Measurements from ENCODE around the gene CTSF.
"Not testable (repeated sequence)": the region's sequence is repeated elsewhere in the genome, so short reads cannot be mapped to it uniquely, and the experiment has no call there.

Gene CTSF

DNA sequence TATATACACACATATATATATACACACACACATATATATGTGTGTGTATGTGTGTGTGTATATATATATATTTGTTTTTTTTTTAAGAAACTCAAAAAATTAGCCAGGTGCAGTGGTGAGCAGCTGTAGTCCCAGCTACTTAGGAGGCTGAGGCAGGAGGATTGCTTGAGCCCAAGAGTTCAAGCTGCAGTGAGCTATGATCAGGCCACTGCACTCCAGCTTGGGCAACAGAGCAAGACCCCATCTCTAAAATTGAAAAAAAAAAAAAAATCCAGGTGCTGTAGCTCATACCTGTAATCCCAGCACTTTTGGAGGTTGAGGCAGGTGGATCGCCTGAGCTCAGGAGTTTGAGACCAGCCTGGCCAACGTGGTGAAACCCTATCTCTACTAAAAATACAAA, 20.9 kb upstream of the CTSF start:
- not testable (repeated sequence) for DNase-seq

GRCh38 chr11:66586136-66586535, 17.7 kb upstream of the CTSF start:
- no peak for DNase-seq

- not testable (repeated sequence) for DNase-seq
Measured at GRCh38 chr11:66585447-66585846, 17.0 kb upstream of the CTSF start.

DNA sequence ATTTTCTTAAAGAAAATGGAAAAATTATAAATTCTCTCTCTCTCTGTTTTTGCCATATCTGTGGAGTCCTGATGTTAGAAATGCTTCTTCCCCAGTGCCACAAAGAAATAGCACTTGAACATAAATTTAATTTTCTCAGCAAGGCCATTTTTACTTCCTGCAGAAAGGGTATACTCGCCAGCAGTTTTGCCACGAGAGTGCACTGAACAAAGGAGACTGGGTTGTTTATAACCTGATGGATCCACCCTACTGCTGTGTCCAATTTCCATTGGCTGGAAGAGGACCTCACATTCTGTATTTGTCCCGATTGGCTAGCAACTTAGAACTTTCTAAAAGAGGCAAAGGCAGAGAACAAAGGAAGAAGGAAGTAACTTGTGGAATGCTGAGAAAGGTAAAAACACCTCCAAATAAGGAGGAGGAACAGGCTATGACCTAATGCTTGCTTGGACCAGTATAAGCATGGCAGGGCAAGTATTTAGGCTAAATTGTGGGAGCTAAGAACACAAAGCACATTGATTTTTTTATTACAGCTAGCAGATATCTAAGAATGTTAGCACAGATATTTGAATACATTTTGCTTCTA, 14.2 kb upstream of the CTSF start:
- DNase-seq = not testable (repeated sequence)

GRCh38 chr11:66581261-66581660, 12.9 kb upstream of the CTSF start:
- DNase-seq = no peak

DNA sequence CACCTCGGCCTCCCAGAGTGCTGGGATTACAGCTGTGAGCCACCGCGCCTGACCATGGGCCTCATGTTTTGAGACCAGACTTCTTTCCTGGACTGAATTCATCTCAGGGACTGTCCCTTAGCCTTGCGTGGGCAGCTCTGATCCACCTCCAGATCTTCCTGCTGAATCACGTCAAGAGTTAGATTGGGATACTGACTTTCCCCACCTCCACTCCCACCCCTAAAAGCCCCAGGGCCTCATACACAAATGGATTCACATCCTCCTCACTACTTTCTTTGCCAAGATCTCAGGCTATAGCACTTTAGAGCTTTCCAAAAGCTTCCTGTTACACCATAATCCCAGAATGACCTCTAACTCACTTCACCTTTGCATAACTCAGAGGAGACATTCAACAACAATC, 12.4 kb upstream of the CTSF start:
- no peak for DNase-seq

DNA sequence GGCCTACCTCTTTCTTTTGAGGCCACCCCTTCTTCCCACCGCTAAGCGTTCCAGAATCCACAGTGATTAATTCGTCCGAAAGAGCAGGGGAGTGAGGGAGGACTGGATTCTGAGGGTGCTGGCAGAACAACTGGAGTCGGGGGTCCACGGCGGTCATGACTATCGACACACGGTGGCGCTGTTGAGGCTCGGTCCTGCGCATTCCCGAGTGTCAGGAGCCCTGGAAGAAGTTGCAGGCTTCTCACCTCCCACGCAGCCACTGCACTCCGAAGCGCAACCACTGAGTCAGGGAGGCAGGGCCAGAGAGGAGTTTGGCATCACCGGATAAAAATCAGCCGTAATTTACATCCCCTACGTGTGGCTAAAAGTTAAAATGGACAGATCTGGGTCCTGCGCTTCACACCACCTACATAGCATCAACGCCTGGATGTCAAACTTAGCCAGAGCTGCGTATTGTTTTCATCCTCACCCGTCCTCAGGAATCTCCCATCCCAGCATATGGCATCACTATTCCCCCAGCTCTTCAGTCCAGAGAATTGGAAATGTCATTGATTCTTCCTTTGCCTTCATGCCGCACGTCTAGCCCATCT, 10.7 kb upstream of the CTSF start:
- DNase-seq = no peak

DNA sequence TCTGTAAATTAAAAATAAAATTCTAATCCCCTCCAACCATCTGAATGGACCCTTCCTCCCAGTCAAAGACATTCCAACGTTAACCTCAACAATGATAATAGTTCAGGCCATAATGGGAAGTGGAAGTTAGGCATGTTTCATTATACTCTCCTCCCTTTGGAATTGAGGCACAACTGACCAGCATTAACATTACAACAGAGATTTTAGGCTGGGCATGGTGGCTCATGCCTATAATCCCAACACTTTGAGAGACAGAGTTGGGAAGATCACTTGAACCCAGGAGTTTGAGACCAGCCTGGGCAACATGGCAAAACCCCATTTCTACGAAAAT, 2.4 kb upstream of the CTSF start:
- DNase-seq = no peak

GRCh38 chr11:66570079-66570849, 1.9 kb upstream of the CTSF start:
- DNase-seq = no peak

DNA sequence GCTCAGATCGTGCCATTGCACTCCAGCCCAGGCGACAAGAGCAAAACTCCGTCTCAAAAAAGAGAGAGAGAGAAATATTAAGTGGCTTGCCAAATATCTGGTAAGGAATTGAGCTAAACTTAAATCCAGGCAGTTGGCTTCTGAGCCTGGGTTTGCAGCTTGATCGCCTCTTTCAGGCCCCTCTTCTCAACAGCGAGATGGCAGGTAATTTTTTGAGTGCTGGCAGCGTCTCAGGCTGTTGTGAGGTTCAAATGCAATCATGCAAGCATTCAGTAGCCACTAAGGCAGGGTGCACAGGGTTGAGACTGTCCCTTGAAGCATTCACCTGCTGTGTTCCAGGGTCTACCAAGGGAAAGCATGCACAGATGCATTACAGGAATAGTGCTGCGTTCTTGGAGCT, 670 bp upstream of the CTSF start:
- DNase-seq = no peak

- no peak for DNase-seq
Measured at GRCh38 chr11:66567787-66568123, 651 bp downstream of the CTSF start.

GRCh38 chr11:66566221-66566620, 2.2 kb downstream of the CTSF start:
- no peak for DNase-seq

DNA sequence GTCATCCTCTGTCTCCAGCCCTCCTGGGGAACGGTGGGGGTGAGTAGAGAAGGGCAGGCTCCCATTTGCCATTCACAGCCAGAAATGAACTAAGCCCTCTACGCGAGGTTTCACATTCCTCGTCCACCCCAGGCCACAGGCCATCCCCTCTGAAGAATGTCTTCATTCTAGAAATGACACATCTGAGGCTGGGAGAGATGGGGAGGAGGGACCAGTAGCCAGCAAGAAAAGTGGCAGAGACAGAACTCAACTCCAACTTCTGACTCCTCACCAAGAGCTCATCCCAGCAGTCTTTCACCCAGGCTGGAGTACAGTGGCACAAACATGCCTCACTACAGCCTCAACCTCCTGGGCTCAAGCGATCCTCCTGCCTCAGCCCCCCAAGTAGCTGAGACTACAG, 3.4 kb downstream of the CTSF start:
- no peak for DNase-seq

- no peak for DNase-seq
Measured at GRCh38 chr11:66564538-66564937, 3.9 kb downstream of the CTSF start.

DNA sequence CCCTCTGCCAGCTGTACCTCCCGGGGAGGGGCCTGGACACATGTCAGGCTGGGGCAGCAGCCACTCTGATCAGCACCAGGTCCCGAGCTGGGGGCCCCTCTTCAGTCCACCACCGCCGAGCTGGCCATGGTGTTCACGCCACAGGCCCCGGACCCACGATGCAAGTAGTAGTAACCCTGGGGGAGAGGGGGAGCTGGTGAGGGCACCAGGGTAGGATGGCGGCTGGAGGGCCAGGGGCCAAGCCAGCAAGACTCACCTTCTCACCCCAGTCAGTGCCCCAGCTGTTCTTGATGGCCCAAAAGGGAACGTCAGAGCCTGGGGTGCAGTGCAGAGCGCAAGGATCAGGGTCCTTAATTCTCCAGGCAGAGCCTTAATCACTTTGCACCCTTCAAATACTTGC, 4.6 kb downstream of the CTSF start:
- no peak for DNase-seq

- no peak for DNase-seq
Measured at GRCh38 chr11:66562907-66563583, 5.4 kb downstream of the CTSF start.

DNA sequence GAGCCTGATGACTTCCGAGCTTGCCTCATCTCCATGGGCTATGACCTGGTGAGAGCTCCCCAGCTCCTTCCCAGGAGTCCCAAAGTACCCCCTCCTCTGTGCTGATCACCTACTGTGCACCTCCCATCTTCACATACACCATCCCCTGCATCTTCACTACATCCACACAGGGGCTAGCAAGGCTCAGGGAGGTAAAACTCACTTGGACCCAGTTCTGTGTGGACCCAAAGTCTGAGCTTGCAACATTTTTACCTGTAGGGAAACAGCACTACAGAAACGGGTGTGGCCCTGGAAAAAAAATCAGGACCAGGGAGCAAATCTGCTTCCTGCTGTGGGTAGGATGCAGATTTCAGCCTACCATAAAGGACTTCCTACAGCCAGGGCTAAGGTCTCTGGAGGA, 6.1 kb downstream of the CTSF start:
- no peak for DNase-seq

GRCh38 chr11:66561975-66562248, 6.5 kb downstream of the CTSF start:
- no peak for DNase-seq

DNA sequence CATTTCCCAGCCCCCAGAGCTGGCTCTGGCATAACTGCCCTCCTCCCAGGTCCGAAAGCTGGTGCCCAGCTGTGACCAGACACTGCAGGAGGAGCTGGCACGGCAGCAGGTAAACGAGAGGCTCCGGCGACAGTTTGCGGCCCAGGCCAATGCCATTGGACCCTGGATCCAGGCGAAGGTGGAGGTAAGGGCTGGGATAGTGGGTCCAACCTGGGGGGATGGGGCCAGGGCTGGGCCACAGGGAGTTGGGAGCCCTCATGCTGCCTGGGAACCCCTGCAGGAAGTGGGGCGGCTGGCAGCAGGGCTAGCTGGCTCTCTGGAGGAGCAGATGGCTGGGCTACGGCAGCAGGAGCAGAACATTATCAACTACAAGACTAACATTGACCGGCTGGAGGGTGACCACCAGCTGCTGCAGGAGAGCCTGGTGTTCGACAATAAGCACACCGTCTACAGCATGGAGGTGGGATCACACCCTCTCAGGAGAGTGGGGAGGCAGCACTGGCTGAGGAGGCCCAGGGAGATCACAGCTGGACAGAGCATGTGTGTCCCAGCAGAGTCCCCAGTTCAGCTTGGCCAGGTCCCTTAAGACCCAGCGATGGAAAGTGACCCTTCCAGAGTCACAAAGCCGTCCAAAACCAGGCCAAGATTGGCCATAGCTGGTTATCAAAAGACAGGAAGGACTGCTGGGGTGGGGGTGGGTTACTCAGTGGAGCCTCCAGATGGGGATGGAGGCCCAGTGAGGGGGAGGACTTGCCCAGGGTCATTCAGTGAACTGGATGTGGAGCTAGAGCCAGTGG, 7.0 kb downstream of the CTSF start:
- DNase-seq = no peak

- DNase-seq = no peak
Measured at GRCh38 chr11:66559866-66560676, 8.3 kb downstream of the CTSF start.

DNA sequence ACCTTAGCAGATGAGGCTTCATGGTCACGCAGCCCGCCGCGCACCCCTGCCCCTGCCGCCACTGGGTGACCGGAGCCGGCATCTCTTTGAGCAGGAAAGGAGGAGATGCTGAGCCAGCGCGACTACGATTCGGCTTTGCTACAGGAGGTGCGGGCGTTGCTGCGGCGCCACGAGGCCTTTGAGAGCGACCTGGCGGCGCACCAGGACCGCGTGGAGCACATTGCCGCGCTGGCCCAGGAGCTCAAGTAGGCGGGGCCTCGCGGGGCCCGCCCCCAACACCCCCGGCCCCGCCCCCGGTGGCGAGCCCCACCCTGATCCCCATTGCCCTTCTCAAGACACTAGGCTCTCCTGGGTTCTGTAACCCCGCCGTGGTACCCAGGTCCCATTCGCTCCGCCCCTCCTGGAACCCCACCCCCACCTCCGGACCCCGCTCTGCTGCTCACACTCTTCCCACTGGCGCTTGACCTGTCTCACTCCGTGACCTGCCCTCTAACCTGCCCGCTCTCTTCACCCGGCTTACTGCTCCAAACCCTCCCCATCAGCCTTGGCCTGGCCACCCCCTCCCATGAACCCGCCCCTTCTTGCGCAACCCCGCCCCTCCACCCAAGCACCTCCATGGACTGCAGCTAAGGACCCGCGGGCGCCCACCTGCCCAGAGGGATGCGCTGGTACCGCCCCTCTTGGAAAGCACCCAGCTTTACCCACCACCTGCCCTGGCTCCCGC, 9.1 kb downstream of the CTSF start:
- DNase-seq = no peak

DNA sequence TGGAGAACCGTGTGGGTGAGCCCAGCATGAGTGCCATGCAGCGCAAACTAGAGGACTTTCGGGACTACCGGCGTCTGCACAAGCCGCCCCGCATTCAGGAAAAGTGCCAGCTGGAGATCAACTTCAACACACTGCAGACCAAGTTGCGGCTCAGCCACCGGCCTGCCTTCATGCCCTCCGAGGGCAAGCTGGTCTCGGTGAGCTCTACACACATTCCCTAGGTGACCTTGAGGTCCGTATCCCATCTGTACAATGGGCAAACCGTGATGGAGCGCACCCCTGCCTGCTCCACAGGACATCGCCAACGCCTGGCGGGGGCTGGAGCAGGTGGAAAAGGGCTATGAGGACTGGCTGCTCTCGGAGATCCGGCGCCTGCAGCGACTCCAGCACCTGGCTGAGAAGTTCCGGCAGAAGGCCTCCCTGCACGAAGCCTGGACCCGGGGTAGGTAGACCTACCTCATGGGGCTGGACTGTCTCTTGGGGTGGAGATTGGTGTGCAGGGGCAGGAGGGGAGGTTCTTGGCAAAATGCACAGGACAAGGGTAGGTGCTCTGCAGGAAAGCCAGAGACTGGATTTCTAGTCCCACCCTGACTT, 10.6 kb downstream of the CTSF start:
- no peak for DNase-seq
